Stimulated activated naive CD8-positive, alpha-beta T cell treated with anti-CD3 and anti-CD28 coated beads, Interleukin-15, amount 100 ng/mL, for 72 hours (primary cell): ENCODE data around the gene C16orf87.
A peak's percentile ranks its signal among the peaks of the same experiment; 100 is the strongest.
"Not testable (repeated sequence)": the region's sequence is repeated elsewhere in the genome, so short reads cannot be mapped to it uniquely, and the experiment has no call there.

Experiments used
- ATAC-seq: fragments of 150-1000 bp; cut with Tn5 transposase; 2 replicates; pipeline ENCODE4 v1.10.0; 2021; ENCODE audit warnings: mild to moderate bottlenecking, moderate library complexity
- DNase-seq, 2 donors: peaks; one replicate each; pipeline ENCODE4 v3.0.0; 2021 to 2022
- H3K27ac Mint-ChIP-seq, 2 donors: one replicate each; pipeline ENCODE4 v1.8.0; 2022; ENCODE audit warnings: mild to moderate bottlenecking in 2 of 2, mixed read lengths in 2 of 2, moderate library complexity in 2 of 2
- H3K27me3 Mint-ChIP-seq: one replicate; pipeline ENCODE4 v1.8.0; 2022; ENCODE audit warnings: mixed read lengths
- H3K4me1 Mint-ChIP-seq: one replicate; pipeline ENCODE4 v1.8.0; 2022; ENCODE audit warnings: mild to moderate bottlenecking, mixed read lengths
- H3K4me3 Mint-ChIP-seq, 2 donors: one replicate each; pipeline ENCODE4 v1.8.0; 2022; ENCODE audit warnings: mild to moderate bottlenecking in 2 of 2, mixed read lengths in 2 of 2, moderate library complexity in 1 of 2
- H3K9me3 Mint-ChIP-seq, 2 donors: one replicate each; pipeline ENCODE4 v1.8.0; 2022; ENCODE audit warnings: mixed read lengths in 2 of 2

The C16orf87 gene

DNA sequence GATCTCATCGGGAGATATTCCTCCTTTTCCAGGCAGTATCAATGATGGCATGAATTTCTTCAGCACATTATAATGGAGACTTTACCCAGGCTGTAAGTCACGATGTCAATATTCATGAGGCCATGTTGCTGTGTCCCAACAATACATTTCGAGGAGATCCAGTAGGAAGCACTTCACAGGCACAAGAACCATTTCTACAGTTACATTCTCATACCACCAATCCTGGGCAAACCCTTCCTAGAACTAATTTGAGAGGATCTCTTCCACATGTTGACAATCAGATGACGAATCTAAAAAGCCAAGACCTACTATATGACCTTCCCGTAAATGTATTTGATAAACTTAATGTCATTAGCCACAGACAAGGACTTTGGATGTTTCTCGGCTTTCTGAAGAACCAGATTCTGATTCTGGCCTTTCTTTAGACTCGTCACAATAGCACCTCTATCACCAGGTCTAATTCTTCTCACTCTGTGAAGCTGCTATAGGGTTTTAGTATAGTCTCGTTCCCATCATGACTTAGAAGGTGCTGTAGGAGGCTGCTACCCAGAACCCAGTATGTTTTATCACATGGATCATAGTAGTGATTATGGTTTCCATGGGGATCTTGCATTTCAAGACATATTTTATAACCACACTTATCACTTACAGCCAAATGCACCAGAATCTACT lies 40.2 kb downstream of the C16orf87 start:
- ATAC-seq, result no peak
- Mint-ChIP-seq H3K4me3 (peak overlapping the region; percentile 79 to 87), H3K9me3 (peaks cover 23 to 25% of the 10 kb centered on the region in 2 donors), H3K27ac (no peak overlapping the region), H3K27me3 (no peaks in the 10 kb centered on the region), H3K4me1 (peaks cover 23% of the 10 kb centered on the region)
- DNase-seq, result no peak

DNA sequence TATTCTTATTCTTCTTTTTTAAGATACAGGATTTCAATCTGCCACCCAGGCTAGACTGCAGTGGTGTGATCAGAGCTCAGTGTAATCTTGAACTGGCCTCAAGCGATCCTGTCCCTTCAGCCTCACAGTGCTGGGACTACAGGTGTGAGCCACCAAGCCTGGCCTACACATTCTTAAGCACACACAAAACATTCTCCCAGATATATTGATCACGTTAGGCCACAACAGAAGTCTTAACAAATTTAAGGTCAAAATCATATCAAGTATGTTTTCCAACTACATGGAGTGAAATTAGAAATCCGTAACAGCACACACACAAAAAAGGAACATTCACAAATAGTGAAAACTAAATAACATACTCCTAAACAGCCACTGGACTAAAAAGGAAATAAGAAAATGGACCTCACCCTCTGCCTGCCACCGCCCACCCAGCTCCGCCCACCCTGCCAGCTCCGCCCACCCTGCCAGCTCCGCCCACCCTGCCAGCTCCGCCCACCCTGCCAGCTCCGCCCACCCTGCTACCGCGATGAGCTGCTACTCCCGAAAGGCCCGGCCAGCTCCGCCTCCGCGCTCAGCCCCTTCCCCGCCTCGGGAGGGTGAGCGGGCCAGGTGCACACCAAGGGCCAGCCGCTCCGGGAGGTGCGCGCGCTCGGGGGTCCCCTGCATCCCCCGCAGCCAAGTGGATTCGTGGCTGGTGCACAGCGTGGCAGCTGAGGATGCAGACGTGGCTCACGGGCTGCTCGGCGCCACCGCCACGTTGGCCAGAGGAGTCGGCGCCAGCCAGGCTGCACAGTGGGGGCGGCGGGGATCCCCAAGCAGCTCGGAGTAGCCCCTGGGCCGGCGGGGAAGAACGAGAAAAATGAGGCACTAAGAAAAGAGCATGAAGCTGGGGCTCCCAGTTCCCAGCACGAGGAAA lies 41.2 kb downstream of the C16orf87 start:
- DNase-seq, result peak; percentile 74 to 79
- H3K27ac Mint-ChIP-seq, result peak overlapping the region; percentile 63 to 66
- no peaks in the 10 kb centered on the region for H3K27me3 Mint-ChIP-seq
- H3K4me1 Mint-ChIP-seq, result peaks cover 23% of the 10 kb centered on the region
- peak; percentile 96 for ATAC-seq
- peak overlapping the region; percentile 79 to 87 for H3K4me3 Mint-ChIP-seq
- H3K9me3 Mint-ChIP-seq, result peaks cover 18 to 19% of the 10 kb centered on the region in 2 donors

DNA sequence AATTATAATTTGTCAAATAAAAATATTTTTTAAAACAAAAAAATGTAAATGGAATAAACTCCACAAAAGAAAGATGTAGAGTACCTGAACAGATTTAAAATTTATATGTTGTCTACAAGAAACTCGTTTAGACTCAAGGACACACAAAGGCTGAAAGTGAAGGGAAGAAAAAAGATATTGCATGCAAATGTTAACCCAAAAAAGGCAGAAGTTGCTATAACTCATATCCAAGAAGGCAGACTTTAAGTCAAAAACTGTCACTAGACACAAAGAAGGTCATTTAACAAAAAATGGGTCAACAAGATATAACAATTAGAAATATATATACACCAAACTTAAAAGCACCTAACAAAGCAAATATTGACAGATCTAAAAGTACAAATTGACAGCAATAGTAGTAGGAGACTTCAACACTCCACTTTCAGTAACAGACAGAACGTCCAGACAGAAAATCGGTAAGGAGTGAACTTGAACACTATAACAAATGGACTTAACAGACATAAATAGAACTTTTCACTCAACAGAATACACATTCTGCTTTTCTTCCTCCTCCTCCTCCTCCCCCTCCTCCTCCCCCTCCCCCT lies 42.0 kb downstream of the C16orf87 start:
- no peak overlapping the region for H3K27ac Mint-ChIP-seq
- DNase-seq, result no peak
- peaks cover 26% of the 10 kb centered on the region for H3K4me1 Mint-ChIP-seq
- H3K9me3 Mint-ChIP-seq, result peaks cover 12 to 16% of the 10 kb centered on the region in 2 donors
- ATAC-seq, result no peak
- no peaks in the 10 kb centered on the region for H3K27me3 Mint-ChIP-seq
- peak overlapping the region; percentile 71 to 79 for H3K4me3 Mint-ChIP-seq

DNA sequence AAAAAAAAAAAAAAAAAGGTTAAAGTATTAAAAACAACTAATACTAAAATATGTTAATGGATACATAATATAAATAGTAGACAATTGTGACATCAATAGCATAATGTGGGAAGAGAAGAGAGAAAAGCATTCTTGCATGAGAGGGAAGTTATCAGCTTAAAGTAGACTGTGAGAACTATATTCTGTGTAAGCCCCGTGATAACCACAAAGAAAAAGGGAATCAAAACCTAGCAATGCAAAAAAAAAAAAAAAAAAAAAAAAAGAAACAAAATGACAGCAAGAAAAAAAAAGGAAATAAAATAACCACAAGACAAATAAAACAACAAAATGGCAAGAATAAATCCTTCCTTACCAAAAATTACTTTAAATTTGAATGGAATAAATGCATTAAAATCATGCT lies 43.1 kb downstream of the C16orf87 start:
- Mint-ChIP-seq H3K27me3 (no peaks in the 10 kb centered on the region), H3K27ac (no peak overlapping the region), H3K9me3 (peaks cover 10 to 12% of the 10 kb centered on the region in 2 donors), H3K4me1 (peaks cover 32% of the 10 kb centered on the region), H3K4me3 (no peak overlapping the region)
- no peak for DNase-seq
- ATAC-seq, result no peak

DNA sequence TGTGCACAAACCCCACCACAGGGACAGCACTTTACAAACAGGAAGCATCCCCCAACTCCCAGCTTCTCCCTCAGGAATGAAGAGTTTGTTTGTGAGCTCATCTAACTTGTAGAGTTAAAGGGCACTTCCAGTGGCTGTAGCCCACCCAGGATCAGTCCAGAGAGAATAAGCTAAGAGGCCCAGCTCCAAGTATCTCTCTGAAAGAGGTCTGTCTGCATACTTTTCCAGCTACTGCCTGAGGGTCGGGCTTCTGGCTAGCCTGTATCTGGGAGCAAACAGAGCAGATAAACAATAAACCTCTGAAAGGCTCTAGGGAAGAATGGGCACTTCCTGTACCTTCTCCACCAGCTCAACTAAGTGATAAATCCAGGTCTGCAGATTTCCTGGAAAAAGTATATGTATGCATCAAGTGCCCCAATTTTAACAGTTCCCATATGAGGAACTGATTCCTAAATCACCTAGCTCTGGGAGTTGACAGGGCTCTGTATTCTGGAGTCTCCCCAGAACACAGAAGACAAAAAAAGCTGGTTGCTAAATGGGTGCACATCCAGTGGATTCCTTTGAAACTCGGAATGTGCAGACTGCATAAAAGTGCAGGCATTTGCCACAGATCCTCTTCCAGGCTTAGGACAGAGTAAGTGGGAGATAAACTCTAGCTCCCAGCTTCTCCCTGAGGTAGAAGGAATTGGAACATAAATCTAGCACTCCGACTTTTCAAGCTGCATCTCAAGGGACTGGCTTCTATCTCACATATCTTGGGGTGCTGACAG lies 45.7 kb downstream of the C16orf87 start:
- DNase-seq (no peak), ATAC-seq (no peak)
- Mint-ChIP-seq H3K4me3 (no peak overlapping the region), H3K27me3 (no peaks in the 10 kb centered on the region), H3K4me1 (peaks cover 21% of the 10 kb centered on the region), H3K9me3 (peaks cover 10 to 12% of the 10 kb centered on the region in 2 donors), H3K27ac (no peak overlapping the region)

DNA sequence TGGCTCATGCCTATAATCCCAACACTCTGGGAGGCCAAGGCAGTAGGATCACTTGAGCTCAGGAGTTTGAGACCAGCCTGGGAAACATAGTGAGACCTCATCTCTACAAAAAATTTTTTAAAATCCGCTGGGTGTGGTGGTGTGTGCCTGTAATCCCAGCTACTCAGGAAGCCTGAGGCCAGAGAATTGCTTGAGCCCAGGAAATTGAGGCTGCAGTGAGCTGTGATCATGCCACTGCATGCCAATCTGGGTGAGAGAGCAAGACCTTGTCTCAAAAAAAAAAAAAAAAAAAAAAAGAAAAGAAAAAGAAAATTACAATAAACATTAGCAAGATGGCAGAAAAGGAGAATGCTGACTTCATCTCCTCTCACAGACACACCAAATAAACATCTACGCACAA lies 46.4 kb downstream of the C16orf87 start:
- not testable (repeated sequence) for H3K27ac Mint-ChIP-seq, H3K27me3 Mint-ChIP-seq, ATAC-seq, DNase-seq, H3K4me3 Mint-ChIP-seq
- Mint-ChIP-seq H3K9me3 (peaks cover 10 to 12% of the 10 kb centered on the region in 2 donors), H3K4me1 (peaks cover 14% of the 10 kb centered on the region)

DNA sequence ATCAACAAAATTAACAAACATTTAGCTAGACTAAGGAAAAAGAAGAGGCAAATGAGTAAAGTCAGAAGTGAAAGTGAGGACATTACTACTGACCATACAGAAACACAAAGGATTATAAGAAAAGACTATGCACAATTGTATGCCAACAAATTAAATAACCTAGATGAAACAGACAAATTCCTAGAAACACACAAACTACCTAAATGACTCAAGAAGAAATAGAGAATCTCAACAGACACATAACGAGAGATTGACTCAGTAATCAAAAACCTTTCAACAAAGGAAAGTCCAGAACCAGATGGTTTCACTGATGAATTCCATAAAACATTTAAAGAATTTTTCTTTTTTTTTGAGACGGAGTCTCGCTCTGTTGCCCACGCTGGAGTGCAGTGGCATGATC lies 47.2 kb downstream of the C16orf87 start:
- Mint-ChIP-seq H3K27ac (peak overlapping the region in 1 of 2 donors; percentile 52), H3K27me3 (no peaks in the 10 kb centered on the region), H3K4me1 (peaks cover 9% of the 10 kb centered on the region), H3K9me3 (peaks cover 10 to 12% of the 10 kb centered on the region in 2 donors), H3K4me3 (no peak overlapping the region)
- DNase-seq (no peak), ATAC-seq (peak; percentile 26)

DNA sequence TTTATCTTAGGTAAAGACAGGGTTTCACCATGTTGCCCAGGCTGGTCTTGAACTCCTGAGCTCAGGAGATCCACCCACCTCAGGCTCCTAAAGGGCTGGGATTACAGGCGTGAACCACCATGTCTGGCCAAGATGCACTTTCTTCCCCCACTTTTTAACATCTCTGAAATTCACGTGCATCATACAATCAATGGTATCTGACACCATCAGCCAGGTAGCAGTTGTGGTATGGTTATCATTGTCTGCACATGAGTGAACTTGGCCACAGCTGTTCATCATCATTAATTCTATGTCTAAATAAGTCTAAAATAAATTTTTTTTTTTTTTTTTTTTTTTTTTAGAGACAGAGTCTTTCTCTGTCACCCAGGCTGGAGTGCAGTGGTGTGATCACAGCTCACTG lies 48.7 kb downstream of the C16orf87 start:
- ATAC-seq (no peak), DNase-seq (no peak)
- Mint-ChIP-seq H3K4me1 (peaks cover 9% of the 10 kb centered on the region), H3K9me3 (peaks cover 10 to 12% of the 10 kb centered on the region in 2 donors), H3K27me3 (no peaks in the 10 kb centered on the region), H3K27ac (no peak overlapping the region), H3K4me3 (no peak overlapping the region)

DNA sequence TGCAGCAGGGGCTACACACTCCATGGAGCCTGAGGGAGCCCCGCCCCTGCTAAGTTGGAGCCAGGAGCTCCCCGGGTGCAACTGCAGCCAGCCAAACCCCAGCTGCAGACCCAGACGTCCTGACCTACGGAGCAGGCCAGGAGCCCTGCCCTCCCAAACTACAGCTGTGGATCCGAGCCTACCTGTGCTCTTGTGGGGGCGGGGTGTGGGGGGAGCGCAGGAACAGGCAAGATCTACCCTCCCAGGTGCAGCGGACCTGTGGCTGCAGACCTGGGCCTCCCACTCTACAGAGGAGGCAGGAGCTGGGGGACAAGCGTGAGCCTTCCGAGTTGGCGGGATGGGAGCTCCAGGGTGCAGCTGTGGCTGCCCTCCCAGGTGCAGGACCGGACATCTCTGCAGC lies 53.2 kb downstream of the C16orf87 start:
- Mint-ChIP-seq H3K4me3 (no peak overlapping the region), H3K4me1 (no peaks in the 10 kb centered on the region), H3K9me3 (no peaks in the 10 kb centered on the region), H3K27ac (no peak overlapping the region), H3K27me3 (no peaks in the 10 kb centered on the region)
- DNase-seq, result no peak
- ATAC-seq, result no peak

DNA sequence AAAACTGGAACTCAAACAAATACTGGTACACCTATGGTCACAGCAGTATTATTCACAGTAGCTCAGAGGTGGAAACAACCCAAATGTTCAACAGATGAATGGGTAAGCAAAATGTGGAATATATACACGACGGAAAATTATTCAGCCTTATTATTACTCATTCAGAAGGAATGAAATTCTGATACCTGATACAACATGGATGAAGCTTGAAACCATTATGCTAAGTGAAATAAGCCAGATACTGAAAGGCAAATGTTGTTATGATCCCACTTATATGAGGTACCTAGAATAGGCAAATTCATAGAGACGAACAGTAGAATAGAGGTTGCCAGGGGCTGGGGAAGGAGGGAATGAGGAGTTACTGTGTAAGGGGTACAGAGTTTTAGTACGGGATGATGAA lies 55.8 kb downstream of the C16orf87 start:
- ATAC-seq (no peak), DNase-seq (no peak)
- H3K27ac Mint-ChIP-seq, result no peak overlapping the region
- H3K4me1 Mint-ChIP-seq, result no peaks in the 10 kb centered on the region
- H3K27me3 Mint-ChIP-seq, result no peaks in the 10 kb centered on the region
- H3K4me3 Mint-ChIP-seq, result no peak overlapping the region
- no peaks in the 10 kb centered on the region for H3K9me3 Mint-ChIP-seq

DNA sequence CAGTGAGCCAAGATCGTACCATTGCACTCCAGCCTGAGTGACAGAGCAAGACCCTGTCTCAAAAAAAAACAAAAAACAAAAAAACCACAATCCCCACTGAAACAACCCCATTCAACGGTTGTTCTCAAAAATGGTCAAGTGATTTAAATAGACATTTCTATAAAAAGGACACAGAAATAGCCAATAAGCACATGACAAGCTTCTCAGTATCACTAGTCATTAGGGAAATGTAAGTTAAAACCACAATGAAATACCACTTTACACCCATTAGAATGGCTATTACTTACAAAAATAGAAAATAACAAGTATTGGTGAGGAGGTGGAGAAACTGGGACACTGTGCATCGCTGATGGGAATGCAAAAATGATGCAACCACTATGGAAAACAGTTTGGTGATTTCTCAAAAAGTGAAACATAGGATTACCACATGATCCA lies 56.2 kb downstream of the C16orf87 start:
- Mint-ChIP-seq H3K27me3 (no peaks in the 10 kb centered on the region), H3K9me3 (no peaks in the 10 kb centered on the region), H3K4me3 (no peak overlapping the region), H3K27ac (no peak overlapping the region), H3K4me1 (no peaks in the 10 kb centered on the region)
- DNase-seq, result no peak
- no peak for ATAC-seq

DNA sequence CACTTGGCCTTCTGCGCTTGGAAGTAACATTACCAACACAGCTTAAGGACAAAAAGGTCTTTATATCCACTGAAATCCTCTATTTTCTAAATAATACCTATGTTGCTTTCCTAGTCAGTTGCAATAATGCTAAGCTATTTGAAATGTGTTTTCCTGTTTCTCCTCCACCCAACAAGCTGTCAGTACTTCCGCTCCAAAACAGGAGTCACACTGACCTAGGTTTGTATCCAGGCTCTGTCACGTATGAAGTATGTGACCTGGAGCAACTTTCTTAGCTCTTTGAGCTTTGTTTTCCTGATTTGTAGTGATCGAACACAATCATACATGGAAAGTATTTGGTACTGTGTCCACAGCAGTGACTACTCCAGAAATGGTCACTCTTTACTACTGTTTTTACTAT lies 58.5 kb downstream of the C16orf87 start:
- Mint-ChIP-seq H3K9me3 (no peaks in the 10 kb centered on the region), H3K27me3 (no peaks in the 10 kb centered on the region), H3K4me3 (no peak overlapping the region), H3K4me1 (no peaks in the 10 kb centered on the region), H3K27ac (no peak overlapping the region)
- ATAC-seq, result no peak
- no peak for DNase-seq

DNA sequence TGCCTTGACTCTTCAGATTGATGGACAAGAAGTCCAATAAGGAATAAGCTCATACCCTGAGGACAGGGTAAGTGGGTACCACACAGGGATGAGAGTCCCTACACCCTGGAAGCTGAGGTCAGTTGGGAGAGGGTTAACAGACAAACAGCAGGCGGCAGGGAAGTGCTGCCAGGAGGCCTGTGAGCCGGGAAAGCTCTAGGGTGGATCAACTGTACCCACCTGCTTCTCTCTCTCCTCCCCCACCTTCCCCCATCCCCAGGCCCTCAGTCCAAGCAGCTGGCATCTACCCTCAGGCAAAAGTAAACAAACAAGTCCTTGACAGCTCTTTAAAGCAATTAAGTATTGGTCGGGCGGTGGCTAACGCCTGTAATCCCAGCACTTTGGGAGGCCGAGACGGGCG lies 62.2 kb downstream of the C16orf87 start:
- Mint-ChIP-seq H3K9me3 (no peaks in the 10 kb centered on the region), H3K27ac (no peak overlapping the region), H3K4me3 (no peak overlapping the region), H3K4me1 (no peaks in the 10 kb centered on the region), H3K27me3 (peaks cover 8% of the 10 kb centered on the region)
- DNase-seq (no peak), ATAC-seq (no peak)

DNA sequence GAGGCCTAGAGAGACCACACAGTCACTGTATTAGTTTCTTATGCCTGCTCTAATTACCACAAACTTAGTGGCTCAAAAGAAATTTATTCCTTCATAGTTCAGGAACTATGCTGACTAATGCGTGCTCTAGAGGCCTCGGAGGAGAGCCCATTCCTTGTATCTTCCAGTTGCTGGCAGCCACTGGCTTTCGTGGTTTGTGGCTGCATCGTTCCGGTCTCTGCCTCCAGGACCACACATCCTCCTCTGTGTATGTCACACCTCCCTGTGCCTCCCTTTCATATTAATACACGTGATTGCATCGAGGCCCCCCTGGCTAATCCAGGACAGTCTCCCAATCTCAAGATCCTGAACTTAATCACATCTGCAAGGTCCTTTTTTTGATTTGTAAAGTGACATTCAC lies 65.9 kb downstream of the C16orf87 start:
- Mint-ChIP-seq H3K27me3 (peaks cover 8% of the 10 kb centered on the region), H3K4me3 (no peak overlapping the region), H3K27ac (peak overlapping the region in 1 of 2 donors; percentile 9), H3K4me1 (no peaks in the 10 kb centered on the region), H3K9me3 (no peaks in the 10 kb centered on the region)
- ATAC-seq (no peak), DNase-seq (no peak)

DNA sequence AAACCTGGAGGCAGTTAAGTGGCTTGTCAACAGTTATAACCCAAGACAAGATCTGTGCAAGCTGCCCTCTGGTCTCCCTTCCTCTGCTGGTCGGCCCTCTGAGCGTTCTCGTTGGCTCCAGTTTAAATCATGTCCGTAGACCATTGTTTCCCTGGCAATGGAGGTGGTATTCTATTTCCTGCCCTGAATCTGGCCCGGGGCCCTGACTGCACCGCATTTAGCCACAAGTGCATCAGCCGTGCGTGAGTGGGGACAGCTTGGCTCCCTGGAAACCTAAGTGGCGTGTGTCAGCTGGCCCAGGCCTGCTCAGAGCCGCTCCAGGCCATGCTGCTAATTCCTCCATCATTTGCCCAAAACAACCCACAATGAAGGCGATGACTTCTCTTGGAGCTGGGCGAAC lies 67.8 kb downstream of the C16orf87 start:
- Mint-ChIP-seq H3K9me3 (no peaks in the 10 kb centered on the region), H3K27ac (no peak overlapping the region), H3K4me3 (no peak overlapping the region), H3K4me1 (no peaks in the 10 kb centered on the region), H3K27me3 (peaks cover 8% of the 10 kb centered on the region)
- DNase-seq (no peak), ATAC-seq (no peak)
